ENCODE measurements around the gene BET1L.
"Not testable (repeated sequence)": the region's sequence is repeated elsewhere in the genome, so short reads cannot be mapped to it uniquely, and the experiment has no call there.

BET1L gene

GRCh38 chr11:197741-198235, 9.4 kb downstream of the BET1L start:
- DNase-seq, result no peak

GRCh38 chr11:196786-197731, 10.1 kb downstream of the BET1L start:
- no peak for DNase-seq

GRCh38 chr11:193481-193880, 13.7 kb downstream of the BET1L start:
- DNase-seq, result not testable (repeated sequence)

GRCh38 chr11:192674-193128, 14.5 kb downstream of the BET1L start, which contains the start of gene SCGB1C1:
Gene SCGB1C1 (plus strand): TSS chr11:193078. CDS start chr11:193100, 22 bp downstream.
- DNase-seq, result not testable (repeated sequence)

GRCh38 chr11:191490-192478, 15.4 kb downstream of the BET1L start:
- DNase-seq, result not testable (repeated sequence)

- not testable (repeated sequence) for DNase-seq
Observed at GRCh38 chr11:190546-190945, 16.7 kb downstream of the BET1L start.

GRCh38 chr11:189843-190311, 17.3 kb downstream of the BET1L start:
- DNase-seq, result not testable (repeated sequence)

GRCh38 chr11:189200-189783, 17.9 kb downstream of the BET1L start:
- not testable (repeated sequence) for DNase-seq

GRCh38 chr11:180242-180641, 27.0 kb downstream of the BET1L start:
- DNase-seq, result not testable (repeated sequence)
